ENCODE results near the gene POTEE.
"Not testable (repeated sequence)": the region's sequence is repeated elsewhere in the genome, so short reads cannot be mapped to it uniquely, and the experiment has no call there.

POTEE gene

DNA sequence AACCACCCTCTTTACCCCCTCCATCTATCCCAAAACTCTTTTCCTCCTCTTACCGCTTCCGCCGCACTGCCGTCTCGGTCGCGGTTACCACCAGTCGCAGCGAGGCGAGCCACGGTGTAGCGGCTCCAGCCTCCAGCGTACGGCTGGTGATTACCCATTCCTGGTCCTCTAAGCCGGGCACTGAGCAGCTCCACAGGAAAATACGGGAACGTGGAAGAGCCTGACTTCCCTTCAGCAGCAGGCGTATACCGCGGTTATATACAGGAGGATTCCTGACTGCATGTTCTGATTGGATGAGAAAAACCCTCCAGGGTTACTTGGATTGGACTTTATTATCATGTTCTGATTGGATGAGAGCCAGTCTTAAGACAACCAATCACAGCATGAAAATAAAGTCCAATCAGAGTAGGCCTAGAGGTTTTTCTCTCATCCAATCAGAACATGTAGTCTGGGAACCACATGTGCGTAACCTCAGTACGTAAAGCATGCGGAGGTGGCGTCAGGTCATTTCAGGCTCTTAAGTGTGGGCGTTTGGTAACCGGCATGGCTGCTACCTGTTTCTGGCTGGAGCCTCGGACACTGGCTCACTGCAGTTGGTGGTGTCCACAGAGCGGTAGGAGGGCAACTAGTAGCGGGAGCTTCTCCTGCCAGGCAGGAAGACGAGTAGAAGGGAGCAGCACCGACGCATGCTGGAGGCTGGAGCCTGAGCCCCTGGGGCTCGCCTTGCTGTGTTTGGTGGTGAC is at the start of gene POTEE:
Gene POTEE (plus strand): TSS at position 507 of the 743 bp plus-strand sequence. CDS start 8,867 bp downstream, outside the sequence.
- H3K27me3 ChIP-seq; H4K20me1 ChIP-seq; H3K4me2 ChIP-seq; H3K27ac ChIP-seq; H3K9ac ChIP-seq; H3K36me3 ChIP-seq; H3K4me3 ChIP-seq; H3K4me1 ChIP-seq; H3K9me3 ChIP-seq (replicated peaks in 1 of 11): not testable (repeated sequence)

GRCh38 chr2:131165562-131165961 is 43.8 kb upstream of the POTEE start:
- not testable (repeated sequence) for H3K9ac ChIP-seq; H3K27ac ChIP-seq; H3K9me3 ChIP-seq (replicated peaks in 1 of 11); H4K20me1 ChIP-seq; H3K36me3 ChIP-seq; H3K27me3 ChIP-seq; H3K4me1 ChIP-seq; H3K4me2 ChIP-seq; H3K4me3 ChIP-seq

DNA sequence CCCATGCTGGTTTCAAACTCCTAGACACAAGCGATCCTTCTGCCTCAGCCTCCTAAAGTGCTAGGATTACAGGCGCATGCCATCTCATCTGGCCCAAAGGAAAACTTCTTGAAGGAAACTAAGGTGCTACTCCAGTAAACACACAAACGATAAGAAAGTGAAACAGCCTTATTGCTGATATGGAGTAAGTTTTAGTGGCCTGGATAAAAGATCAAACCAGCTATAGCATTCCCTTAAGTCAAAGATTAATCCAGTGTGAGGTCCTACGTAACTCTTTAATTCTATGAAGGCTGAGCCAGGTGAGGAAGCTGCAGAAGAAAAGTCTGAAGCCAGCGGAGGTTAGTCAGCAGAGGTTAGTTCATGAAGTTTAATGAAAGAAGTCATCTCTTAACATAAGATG is 40.8 kb upstream of the POTEE start:
- no peaks in the 10 kb centered on the region for H3K36me3 ChIP-seq
- no peak overlapping the region for H3K4me3 ChIP-seq
- no peak overlapping the region for H3K27ac ChIP-seq
- no peaks in the 10 kb centered on the region for H3K27me3 ChIP-seq
- no peaks in the 10 kb centered on the region for H3K4me1 ChIP-seq
- H4K20me1 ChIP-seq, result no peaks in the 10 kb centered on the region
- H3K9ac ChIP-seq, result no peak overlapping the region
- H3K9me3 ChIP-seq (replicated peaks in 1 of 11), result no peaks in the 10 kb centered on the region
- H3K4me2 ChIP-seq, result no peak overlapping the region
- no peak for TF ChIP-seq Cebpa-rat (IDR thresholded peaks at IDR 0.05)

DNA sequence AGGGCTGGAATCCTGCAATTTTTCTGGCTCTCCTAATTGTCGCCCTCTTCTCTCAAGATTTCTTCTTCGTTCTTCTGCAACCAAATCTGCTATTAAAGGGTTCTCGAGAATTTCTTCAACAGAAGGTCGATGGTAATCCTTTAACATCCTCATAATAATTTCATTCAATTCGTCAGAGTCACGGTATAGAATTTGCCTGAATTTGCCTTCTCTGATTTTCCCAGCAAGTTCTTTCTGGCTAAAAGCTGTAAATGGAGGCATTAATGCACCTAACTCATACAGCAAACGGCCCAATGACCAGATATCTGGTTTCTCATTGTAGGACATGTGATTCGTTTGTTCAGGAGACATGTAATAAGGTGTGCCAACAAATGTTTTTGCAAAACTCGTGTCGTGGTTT is 31.3 kb upstream of the POTEE start:
- not testable (repeated sequence) for H3K9ac ChIP-seq, H3K4me3 ChIP-seq, H3K4me1 ChIP-seq

GRCh38 chr2:131178721-131179418 is 30.5 kb upstream of the POTEE start:
- H3K9ac ChIP-seq; H3K27me3 ChIP-seq; H3K27ac ChIP-seq; H3K36me3 ChIP-seq; H3K9me3 ChIP-seq (replicated peaks in 1 of 11); H3K4me1 ChIP-seq; H3K4me3 ChIP-seq; H3K4me2 ChIP-seq; H4K20me1 ChIP-seq: not testable (repeated sequence)

More for the DNA sequence above, 31.3 kb upstream of the POTEE start:
- not testable (repeated sequence) for H4K20me1 ChIP-seq; H3K27me3 ChIP-seq; H3K27ac ChIP-seq; H3K4me2 ChIP-seq; H3K9me3 ChIP-seq (replicated peaks in 1 of 11); H3K36me3 ChIP-seq

DNA sequence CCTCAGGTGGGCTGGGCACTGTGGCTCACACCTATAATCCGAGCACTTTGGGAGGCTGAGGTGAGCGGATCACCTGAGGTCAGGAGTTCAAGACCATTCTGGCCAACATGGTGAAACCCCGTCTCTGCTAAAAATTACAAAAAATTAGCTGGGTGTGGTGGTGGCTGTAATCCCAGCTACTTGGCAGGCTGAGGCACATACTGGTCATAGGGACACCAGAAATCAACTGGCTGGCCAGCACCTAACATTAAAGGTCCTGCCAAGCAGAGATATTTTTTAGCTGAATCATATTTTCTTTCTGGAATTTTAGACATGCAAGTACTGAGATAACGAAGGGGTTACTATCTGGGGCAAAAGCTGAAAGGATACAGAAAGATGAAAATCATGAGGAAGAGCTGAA is 27.9 kb upstream of the POTEE start:
- not testable (repeated sequence) for H3K27me3 ChIP-seq; H3K4me1 ChIP-seq; H4K20me1 ChIP-seq; H3K36me3 ChIP-seq; H3K9ac ChIP-seq; H3K4me3 ChIP-seq; H3K4me2 ChIP-seq; H3K27ac ChIP-seq; H3K9me3 ChIP-seq (replicated peaks in 1 of 11)

- not testable (repeated sequence) for H3K9me3 ChIP-seq (replicated peaks in 1 of 11); H3K36me3 ChIP-seq; H3K4me1 ChIP-seq; H3K27ac ChIP-seq; H3K27me3 ChIP-seq; H3K9ac ChIP-seq; H4K20me1 ChIP-seq; H3K4me3 ChIP-seq; H3K4me2 ChIP-seq
These were observed 15.9 kb upstream of the POTEE start for GRCh38 chr2:131193421-131193820.

GRCh38 chr2:131196186-131196585 is 13.2 kb upstream of the POTEE start:
- H3K4me3 ChIP-seq; H3K36me3 ChIP-seq; H3K9ac ChIP-seq; H4K20me1 ChIP-seq; H3K27ac ChIP-seq; H3K4me2 ChIP-seq; H3K9me3 ChIP-seq (replicated peaks in 1 of 11); H3K27me3 ChIP-seq; H3K4me1 ChIP-seq: not testable (repeated sequence)

- Histone ChIP-seq H3K9me3 (replicated peaks in 1 of 11) (no peaks in the 10 kb centered on the region), H3K27ac (no peak overlapping the region), H3K36me3 (no peaks in the 10 kb centered on the region), H3K9ac (no peak overlapping the region), H4K20me1 (no peaks in the 10 kb centered on the region), H3K4me3 (no peak overlapping the region), H3K4me2 (no peak overlapping the region), H3K27me3 (no peaks in the 10 kb centered on the region), H3K4me1 (peaks cover 0 to 4% (median 0%) of the 10 kb centered on the region in 10 experiments; a peak in 1 of 20 replicates)
- TF ChIP-seq Cebpa-rat (IDR thresholded peaks at IDR 0.05), result no peak
These were observed 8.2 kb upstream of the POTEE start for GRCh38 chr2:131201098-131201497.

DNA sequence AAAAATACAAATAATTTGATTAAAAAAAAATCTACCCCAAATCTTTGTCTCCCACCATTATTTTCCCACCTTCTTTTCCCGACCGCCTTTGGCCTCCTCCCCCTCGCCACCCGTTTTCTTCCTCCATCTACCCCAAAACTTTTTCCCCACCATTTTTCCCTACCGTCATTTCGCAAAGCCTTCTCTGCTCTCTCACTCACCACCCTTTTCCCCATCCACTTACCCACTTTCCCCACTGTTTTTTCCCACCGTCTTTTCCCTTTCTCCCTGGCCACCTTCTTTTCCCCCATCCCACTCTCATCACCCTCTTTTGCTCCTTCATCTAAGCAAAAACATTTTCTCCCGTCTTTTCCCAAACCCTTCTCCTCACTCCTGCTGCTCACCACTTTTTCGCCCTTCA is 1.5 kb upstream of the POTEE start:
- H3K4me1 ChIP-seq; H4K20me1 ChIP-seq; H3K9ac ChIP-seq; H3K27ac ChIP-seq; H3K9me3 ChIP-seq (replicated peaks in 1 of 11); H3K4me2 ChIP-seq; H3K27me3 ChIP-seq; H3K4me3 ChIP-seq; H3K36me3 ChIP-seq: not testable (repeated sequence)

DNA sequence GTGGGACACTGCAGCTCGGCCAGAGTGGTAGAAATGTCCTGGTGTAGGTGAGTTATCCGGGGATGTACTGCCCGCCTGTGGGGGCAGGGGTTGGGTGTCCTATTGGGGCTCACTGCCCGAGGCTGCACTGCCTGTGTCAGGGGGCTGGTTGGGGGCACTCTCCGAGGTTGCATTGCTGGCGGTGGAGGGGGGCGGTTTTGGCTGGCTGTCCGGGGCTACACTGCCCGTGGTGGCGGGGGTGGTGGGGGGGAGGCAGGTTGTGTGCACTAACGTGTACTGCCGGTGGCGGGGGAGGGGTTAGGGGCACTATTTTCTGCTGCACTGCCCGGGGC is 403 bp downstream of the POTEE start:
- not testable (repeated sequence) for H4K20me1 ChIP-seq; H3K36me3 ChIP-seq; H3K9me3 ChIP-seq (replicated peaks in 1 of 11); H3K27me3 ChIP-seq; H3K27ac ChIP-seq; H3K9ac ChIP-seq; H3K4me1 ChIP-seq; H3K4me3 ChIP-seq; H3K4me2 ChIP-seq

- not testable (repeated sequence) for H3K4me2 ChIP-seq
These were observed 1.3 kb downstream of the POTEE start for GRCh38 chr2:131210434-131211211.

GRCh38 chr2:131217238-131217986 is 8.1 kb downstream of the POTEE start:
- H4K20me1 ChIP-seq; H3K4me1 ChIP-seq; H3K27ac ChIP-seq; H3K9ac ChIP-seq; H3K4me3 ChIP-seq; H3K4me2 ChIP-seq; H3K36me3 ChIP-seq; H3K9me3 ChIP-seq (replicated peaks in 1 of 11); H3K27me3 ChIP-seq: not testable (repeated sequence)

More at GRCh38 chr2:131210434-131211211, 1.3 kb downstream of the POTEE start:
- not testable (repeated sequence) for H3K9ac ChIP-seq; H3K36me3 ChIP-seq; H3K27ac ChIP-seq; H3K9me3 ChIP-seq (replicated peaks in 1 of 11); H4K20me1 ChIP-seq; H3K27me3 ChIP-seq; H3K4me1 ChIP-seq; H3K4me3 ChIP-seq

All from BLaER1 treated with 17β-estradiol and CSF1 and Interleukin-3, amounts not matched to agents 10 nM and 100 nM (cell line).